Measurements from ENCODE around the gene COG7.
"Not testable (repeated sequence)": the region's sequence is repeated elsewhere in the genome, so short reads cannot be mapped to it uniquely, and the experiment has no call there.

The COG7 gene

DNA sequence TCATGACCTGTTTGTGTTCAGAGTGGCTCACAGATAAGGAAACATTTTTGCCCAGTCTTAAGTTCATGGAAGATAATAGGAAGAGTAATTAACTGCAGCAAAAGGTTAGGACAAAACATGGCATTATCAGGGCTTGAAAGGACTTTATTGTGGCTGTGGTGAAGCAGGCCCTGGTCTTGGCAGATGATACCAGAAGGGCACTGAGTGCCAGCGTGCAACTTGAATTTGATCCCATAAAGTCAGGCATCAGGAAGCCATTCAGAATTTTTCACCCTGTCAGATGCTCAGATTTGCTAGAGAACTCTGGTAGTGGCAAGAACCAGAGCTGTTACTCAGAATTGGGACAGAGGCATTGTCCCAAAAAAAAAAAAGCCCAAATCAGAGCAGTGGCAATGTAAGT is 11.2 kb upstream of the COG7 start:
- Histone ChIP-seq H3K4me3 (ENCODE audit: low read depth, low read length) (no peak overlapping the region), H3K4me1 (ENCODE audit: control insufficient read depth, insufficient read depth, low read length) (no peaks in the 10 kb centered on the region), H3K27ac (ENCODE audit: extremely low read depth, low read depth, low read length) (no peak overlapping the region), H3K36me3 (ENCODE audit: control insufficient read depth in 2 of 2, insufficient read depth in 1 of 2, low read length in 2 of 2) (peaks cover 6 to 50% of the 10 kb centered on the region in 2 experiments), H3K9me3 (ENCODE audit: control insufficient read depth, insufficient read depth, low read depth, low read length) (no peaks in the 10 kb centered on the region)
- TF ChIP-seq SCRT2 (tag by site-specific recombination; IDR thresholded peaks at IDR 0.05) (no peak), TRIM28 (IDR thresholded peaks at IDR 0.05; ENCODE audit: borderline replicate concordance, low read length) (no peak), ZNF837 (tag by site-specific recombination; IDR thresholded peaks at IDR 0.05) (no peak), ZNF529 (tag by site-specific recombination; IDR thresholded peaks at IDR 0.05; ENCODE audit: insufficient replicate concordance) (no peak), IKZF3 (tag by site-specific recombination; IDR thresholded peaks at IDR 0.05) (no peak), ZNF514 (tag by site-specific recombination; IDR thresholded peaks at IDR 0.05) (no peak), ZNF266 (tag by site-specific recombination; IDR thresholded peaks at IDR 0.05; ENCODE audit: low read depth) (no peak)
- TF ChIP-seq, protein P1, sequence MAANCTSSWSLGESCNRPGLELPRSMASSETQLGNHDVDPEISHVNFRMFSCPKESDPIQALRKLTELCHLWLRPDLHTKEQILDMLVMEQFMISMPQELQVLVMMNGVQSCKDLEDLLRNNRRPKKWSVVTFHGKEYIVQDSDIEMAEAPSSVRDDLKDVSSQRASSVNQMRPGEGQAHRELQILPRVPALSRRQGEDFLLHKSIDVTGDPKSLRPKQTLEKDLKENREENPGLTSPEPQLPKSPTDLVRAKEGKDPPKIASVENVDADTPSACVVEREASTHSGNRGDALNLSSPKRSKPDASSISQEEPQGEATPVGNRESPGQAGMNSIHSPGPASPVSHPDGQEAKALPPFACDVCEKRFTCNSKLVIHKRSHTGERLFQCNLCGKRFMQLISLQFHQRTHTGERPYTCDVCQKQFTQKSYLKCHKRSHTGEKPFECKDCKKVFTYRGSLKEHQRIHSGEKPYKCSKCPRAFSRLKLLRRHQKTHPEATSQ (tag by site-specific recombination; IDR thresholded peaks at IDR 0.05), result no peak
- ChIA-PET CTCF (interaction anchor here (1.3 kb wide), 1 partner anchor 30 kb away, joined by 5 read pairs; no protein-coding TSS in a partner anchor), POLR2A (no interaction called here)

DNA sequence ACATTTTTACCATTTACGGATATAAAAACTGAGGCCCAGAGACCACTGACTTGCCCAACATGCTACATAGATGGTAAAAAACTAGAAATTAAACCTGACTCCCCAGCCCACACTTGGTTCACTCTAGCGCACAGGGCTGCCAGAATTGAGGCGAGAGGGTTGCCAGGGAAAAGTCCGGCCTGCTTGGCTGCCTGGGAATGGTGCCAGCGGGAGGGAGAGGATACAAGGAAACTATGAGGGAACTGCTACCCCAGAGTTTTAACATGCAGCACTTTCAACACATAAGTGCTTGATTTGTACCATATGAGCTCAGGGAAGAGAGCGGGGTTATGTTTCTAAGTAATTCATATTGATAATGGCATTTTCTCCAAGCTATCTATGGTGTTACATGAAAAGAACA is 10.0 kb upstream of the COG7 start:
- POLR2A ChIA-PET; H3K27ac ChIP-seq (ENCODE audit: extremely low read depth, low read depth, low read length): not testable (repeated sequence)
- CTCF ChIA-PET, result interaction anchor here (0.8 to 1.3 kb wide), 2 partner anchors 29 to 43 kb away, joined by 3 to 5 read pairs; no protein-coding TSS in a partner anchor

DNA sequence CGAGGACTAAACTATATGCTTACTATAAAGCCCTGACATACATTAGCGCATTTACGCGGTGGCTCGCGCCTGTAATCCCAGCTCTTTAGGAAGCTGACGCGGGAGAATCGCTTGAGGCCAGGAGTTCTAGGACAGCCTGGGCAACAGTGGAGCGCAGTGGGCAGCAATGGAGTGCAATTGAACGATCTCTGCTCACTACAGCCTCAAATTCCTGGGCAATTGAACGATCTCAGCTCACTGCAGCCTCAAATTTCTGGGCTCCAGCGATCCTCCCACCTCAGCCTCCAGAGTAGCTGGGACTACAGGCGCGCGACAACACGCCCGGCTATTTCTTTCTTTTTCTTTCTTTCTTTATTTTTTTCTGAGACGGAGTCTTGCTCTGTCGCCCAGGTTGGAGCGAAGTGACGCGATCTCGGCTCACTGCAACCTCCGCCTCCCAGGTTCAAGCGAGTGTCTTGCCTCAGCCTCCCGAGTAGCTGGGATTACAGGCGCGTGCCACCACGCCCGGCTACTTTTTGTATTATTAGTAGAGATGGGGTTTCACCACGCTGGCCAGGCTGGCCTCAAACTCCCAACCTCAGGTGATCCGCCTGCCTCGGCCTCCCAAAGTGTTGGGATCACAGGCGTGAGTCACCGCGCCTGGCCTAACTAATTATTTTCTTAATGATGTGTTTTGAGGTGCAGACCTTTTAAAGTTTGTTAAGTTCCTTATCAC is 506 bp upstream of the COG7 start:
- CTCF ChIA-PET, result interaction anchor here (0.6 to 3.5 kb wide), 3 partner anchors 14 to 149 kb away, joined by 3 to 18 read pairs (median 5); no protein-coding TSS in a partner anchor
- TF ChIP-seq TCF7L2 (IDR thresholded peaks at IDR 0.05; ENCODE audit: borderline replicate concordance, low read depth, low read length), result no peak
- TF ChIP-seq ZNF433 (tag by site-specific recombination; IDR thresholded peaks at IDR 0.05; ENCODE audit: low read depth), result no peak
- TF ChIP-seq, protein P2, sequence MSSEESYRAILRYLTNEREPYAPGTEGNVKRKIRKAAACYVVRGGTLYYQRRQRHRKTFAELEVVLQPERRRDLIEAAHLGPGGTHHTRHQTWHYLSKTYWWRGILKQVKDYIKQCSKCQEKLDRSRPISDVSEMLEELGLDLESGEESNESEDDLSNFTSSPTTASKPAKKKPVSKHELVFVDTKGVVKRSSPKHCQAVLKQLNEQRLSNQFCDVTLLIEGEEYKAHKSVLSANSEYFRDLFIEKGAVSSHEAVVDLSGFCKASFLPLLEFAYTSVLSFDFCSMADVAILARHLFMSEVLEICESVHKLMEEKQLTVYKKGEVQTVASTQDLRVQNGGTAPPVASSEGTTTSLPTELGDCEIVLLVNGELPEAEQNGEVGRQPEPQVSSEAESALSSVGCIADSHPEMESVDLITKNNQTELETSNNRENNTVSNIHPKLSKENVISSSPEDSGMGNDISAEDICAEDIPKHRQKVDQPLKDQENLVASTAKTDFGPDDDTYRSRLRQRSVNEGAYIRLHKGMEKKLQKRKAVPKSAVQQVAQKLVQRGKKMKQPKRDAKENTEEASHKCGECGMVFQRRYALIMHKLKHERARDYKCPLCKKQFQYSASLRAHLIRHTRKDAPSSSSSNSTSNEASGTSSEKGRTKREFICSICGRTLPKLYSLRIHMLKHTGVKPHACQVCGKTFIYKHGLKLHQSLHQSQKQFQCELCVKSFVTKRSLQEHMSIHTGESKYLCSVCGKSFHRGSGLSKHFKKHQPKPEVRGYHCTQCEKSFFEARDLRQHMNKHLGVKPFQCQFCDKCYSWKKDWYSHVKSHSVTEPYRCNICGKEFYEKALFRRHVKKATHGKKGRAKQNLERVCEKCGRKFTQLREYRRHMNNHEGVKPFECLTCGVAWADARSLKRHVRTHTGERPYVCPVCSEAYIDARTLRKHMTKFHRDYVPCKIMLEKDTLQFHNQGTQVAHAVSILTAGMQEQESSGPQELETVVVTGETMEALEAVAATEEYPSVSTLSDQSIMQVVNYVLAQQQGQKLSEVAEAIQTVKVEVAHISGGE (tag by site-specific recombination; conservative IDR thresholded peaks at IDR 0.05; ENCODE audit: low read depth), result peak; percentile 7; the same call in 1 of the 2 replicates
- TF ChIP-seq ZNF274 (IDR thresholded peaks at IDR 0.05; ENCODE audit: low read length), result no peak
- no peak for TF ChIP-seq ZNF274 (tag by site-specific recombination; IDR thresholded peaks at IDR 0.05; ENCODE audit: borderline replicate concordance)
- TF ChIP-seq ZNF394 (tag by site-specific recombination; IDR thresholded peaks at IDR 0.05; ENCODE audit: borderline replicate concordance), result no peak
- no peak for TF ChIP-seq ZNF175 (tag by site-specific recombination; IDR thresholded peaks at IDR 0.05)
- peak; percentile 21; the same call in 1 of the 2 replicates for TF ChIP-seq ZNF76 (tag by site-specific recombination; IDR thresholded peaks at IDR 0.05; ENCODE audit: borderline replicate concordance, low read depth)
- TF ChIP-seq, protein P3, sequence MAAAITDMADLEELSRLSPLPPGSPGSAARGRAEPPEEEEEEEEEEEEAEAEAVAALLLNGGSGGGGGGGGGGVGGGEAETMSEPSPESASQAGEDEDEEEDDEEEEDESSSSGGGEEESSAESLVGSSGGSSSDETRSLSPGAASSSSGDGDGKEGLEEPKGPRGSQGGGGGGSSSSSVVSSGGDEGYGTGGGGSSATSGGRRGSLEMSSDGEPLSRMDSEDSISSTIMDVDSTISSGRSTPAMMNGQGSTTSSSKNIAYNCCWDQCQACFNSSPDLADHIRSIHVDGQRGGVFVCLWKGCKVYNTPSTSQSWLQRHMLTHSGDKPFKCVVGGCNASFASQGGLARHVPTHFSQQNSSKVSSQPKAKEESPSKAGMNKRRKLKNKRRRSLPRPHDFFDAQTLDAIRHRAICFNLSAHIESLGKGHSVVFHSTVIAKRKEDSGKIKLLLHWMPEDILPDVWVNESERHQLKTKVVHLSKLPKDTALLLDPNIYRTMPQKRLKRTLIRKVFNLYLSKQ (tag by site-specific recombination; IDR thresholded peaks at IDR 0.05; ENCODE audit: borderline replicate concordance), result no peak
- TF ChIP-seq ZBTB7A (tag by site-specific recombination; IDR thresholded peaks at IDR 0.05; ENCODE audit: low read depth), result no peak
- no peak for TF ChIP-seq ZNF248 (tag by site-specific recombination; IDR thresholded peaks at IDR 0.05)
- H3K27ac ChIP-seq (ENCODE audit: extremely low read depth, low read depth, low read length), result no peak overlapping the region
- 0 out of 2 replicates have a peak, but pooled peaks cover 3% of the 10 kb centered on the region for H3K4me1 ChIP-seq (ENCODE audit: control insufficient read depth, insufficient read depth, low read length)
- POLR2A ChIA-PET, result interaction anchor here (0.6 kb wide), 1 partner anchor 20 kb away, joined by 3 read pairs; no protein-coding TSS in a partner anchor
- H3K36me3 ChIP-seq (ENCODE audit: control insufficient read depth in 2 of 2, insufficient read depth in 1 of 2, low read length in 2 of 2), result no peaks in the 10 kb centered on the region; a peak in 1 of 3 replicates
- H3K4me3 ChIP-seq (ENCODE audit: low read depth, low read length), result peak overlapping the region; percentile 83
- H3K9me3 ChIP-seq (ENCODE audit: control insufficient read depth, insufficient read depth, low read depth, low read length), result no peaks in the 10 kb centered on the region

More for the DNA sequence above, 10.0 kb upstream of the COG7 start:
- peaks cover 6 to 41% of the 10 kb centered on the region in 2 experiments for H3K36me3 ChIP-seq (ENCODE audit: control insufficient read depth in 2 of 2, insufficient read depth in 1 of 2, low read length in 2 of 2)
- H3K9me3 ChIP-seq (ENCODE audit: control insufficient read depth, insufficient read depth, low read depth, low read length); H3K4me3 ChIP-seq (ENCODE audit: low read depth, low read length); H3K4me1 ChIP-seq (ENCODE audit: control insufficient read depth, insufficient read depth, low read length): not testable (repeated sequence)
